Fibroblast of mammary gland (primary cell): ENCODE results near the gene CFAP20DC.

Source experiments
- DNase-seq: peaks from one replicate; pipeline ENCODE4 v3.0.0-alpha.2; 2010; ENCODE audit warnings: low read depth
- H3K4me3 ChIP-seq: 2 replicates; pipeline ENCODE4 v1.5.1; 2011; ENCODE audit warnings: low read depth, mild to moderate bottlenecking, low read length, moderate library complexity; ENCODE audit not compliant: control insufficient read depth
- TF ChIP-seq, protein P1 (sequence below): conservative IDR thresholded peaks from 2 replicates; pipeline ENCODE4 v1.5.1; 2011; ENCODE audit warnings: low read depth, low read length, inconsistent platforms; ENCODE audit not compliant: control insufficient read depth, insufficient read depth

Gene CFAP20DC

DNA sequence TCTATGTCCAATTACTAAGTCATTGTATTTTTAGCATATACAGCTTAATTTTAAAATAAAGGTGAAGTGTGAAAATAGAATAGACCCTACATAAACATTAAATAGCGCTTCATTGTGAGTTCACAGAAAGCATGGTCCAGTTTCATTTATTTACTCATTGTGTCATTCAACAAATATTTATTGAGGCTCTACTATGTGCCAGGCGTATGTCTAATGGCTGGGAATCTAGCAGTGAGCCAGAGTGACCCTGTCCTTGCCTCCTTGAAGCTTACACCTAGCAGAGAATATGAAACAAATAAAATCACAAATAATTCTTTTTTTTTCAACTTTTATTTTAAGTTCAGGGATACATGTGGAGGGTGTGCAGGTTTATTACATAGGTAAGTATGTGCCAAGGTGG lies 161.7 kb downstream of the CFAP20DC start:
- H3K4me3 ChIP-seq = no peak overlapping the region
- TF ChIP-seq, protein P1, sequence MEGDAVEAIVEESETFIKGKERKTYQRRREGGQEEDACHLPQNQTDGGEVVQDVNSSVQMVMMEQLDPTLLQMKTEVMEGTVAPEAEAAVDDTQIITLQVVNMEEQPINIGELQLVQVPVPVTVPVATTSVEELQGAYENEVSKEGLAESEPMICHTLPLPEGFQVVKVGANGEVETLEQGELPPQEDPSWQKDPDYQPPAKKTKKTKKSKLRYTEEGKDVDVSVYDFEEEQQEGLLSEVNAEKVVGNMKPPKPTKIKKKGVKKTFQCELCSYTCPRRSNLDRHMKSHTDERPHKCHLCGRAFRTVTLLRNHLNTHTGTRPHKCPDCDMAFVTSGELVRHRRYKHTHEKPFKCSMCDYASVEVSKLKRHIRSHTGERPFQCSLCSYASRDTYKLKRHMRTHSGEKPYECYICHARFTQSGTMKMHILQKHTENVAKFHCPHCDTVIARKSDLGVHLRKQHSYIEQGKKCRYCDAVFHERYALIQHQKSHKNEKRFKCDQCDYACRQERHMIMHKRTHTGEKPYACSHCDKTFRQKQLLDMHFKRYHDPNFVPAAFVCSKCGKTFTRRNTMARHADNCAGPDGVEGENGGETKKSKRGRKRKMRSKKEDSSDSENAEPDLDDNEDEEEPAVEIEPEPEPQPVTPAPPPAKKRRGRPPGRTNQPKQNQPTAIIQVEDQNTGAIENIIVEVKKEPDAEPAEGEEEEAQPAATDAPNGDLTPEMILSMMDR = no peak
- DNase-seq = no peak

DNA sequence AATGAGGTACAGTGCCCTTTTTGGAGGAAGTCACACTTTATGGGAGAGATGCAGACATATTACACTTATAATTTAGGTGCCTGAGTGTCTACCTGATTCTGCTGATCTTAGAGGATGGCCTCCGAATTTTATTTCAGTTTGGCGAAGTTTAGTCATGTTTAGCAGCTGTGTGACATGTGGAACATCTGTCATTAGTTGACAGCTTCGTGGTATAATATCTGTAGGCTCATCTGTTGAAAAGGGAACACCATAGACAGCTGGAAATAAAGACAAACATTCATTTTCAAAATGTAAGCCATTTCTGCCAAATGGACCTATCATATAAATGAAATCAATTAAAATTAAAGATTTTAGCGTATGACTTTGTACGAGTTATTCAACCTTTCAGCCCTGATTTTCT lies 165.4 kb downstream of the CFAP20DC start:
- H3K4me3 ChIP-seq = no peak overlapping the region
- DNase-seq = no peak
- TF ChIP-seq, protein P1 = no peak

DNA sequence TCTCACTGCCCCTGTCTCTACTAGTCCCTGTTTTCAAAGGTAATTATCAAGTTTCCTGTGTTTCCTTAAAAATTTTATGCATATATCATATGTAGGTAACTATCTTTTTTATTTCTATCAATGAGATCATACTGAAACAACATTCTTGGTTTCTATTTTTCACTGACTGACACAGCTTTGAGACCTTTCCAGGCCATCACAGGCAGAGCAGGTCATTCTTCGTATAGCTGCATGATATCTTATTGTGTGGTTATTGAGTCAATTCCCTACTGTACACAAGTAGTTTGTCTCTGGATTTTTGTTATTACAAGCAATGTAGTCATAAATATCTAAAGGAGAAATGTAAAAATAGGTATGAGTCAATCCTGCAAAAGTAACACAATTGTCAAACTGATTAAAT lies 169.6 kb downstream of the CFAP20DC start:
- TF ChIP-seq, protein P1 = no peak
- DNase-seq = peak; percentile 34
- no peak overlapping the region for H3K4me3 ChIP-seq

DNA sequence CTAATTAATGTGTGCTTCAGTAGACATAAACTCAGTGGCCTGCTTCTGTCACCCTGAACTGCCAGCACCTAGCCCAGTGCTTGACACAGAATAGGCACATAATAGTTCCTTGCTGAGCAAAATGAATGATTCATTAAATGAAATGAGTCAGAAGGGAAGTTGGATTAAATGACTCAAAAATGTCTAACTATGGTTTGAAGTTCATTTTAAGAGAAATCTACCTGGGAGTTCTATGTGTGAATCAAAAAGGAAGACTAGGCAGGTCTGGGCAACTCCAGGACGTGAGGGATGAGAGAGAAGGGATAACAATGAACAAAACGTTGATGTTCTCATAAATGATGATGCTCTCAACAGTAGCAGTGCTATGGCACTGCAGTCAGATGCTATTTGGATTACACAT lies 175.0 kb downstream of the CFAP20DC start:
- DNase-seq = peak; percentile 61
- TF ChIP-seq, protein P1 = no peak
- H3K4me3 ChIP-seq = no peak overlapping the region

DNA sequence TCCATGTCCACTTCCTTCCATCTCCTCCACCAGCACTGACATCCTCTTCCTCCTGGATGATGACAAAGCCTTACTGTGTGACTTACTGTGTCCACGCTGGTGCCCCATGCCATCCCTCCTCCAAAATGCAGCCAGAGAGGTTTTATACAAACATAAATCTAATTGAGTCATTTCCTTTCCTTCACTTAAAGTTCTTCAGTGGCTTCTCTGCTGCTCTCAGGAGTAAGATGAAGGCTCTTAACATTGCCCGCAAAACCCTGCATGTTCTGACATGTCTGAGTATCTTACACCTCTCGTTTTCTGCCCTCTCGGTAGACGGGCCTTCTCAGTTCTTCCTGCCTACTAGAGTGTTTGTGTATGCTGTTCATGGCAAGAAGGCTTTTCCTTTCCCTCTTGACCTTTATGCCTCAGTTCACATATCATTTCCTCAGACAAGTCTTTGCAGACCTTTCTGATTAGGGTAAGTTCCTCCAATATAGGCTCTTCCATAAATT lies 175.5 kb downstream of the CFAP20DC start:
- H3K4me3 ChIP-seq = no peak overlapping the region
- DNase-seq = peak; percentile 21
- TF ChIP-seq, protein P1 = no peak

DNA sequence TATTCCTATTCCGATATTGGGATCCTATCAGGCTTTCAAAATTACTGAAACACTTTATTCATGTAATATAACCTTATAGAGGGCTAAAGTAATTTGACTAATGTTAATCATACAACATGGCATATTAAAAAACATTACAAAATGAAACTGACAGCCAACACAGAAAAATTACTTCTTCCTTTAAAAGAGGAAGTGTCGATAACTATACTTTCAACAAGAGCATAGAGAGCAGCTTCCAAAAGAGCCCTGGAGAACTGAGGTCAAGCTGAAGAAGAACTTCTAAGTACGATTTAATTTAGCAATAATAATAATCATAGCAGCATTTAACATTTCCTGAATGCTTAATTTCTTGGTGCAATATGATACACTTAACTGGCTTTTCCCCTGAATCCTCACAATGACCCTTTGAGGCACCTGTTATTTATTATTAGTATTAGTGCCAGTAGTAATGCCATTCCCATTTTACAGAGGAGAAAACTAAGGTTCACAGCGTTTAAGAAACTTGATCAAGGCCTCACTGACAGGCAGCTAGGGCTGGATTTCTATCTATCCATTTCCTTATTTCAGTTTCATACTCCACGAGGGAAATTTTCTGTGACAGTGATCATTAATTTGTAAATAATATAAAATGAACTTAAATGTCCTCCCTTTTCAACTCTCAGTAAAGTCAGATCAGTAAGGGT lies 181.6 kb downstream of the CFAP20DC start:
- DNase-seq = no peak
- H3K4me3 ChIP-seq = no peak overlapping the region

More for the DNA sequence above, 181.6 kb downstream of the CFAP20DC start:
- TF ChIP-seq, protein P1 = no peak
